HG03571 (cell line): ENCODE data around the gene ANKRD11.
"Not testable (repeated sequence)": the region's sequence is repeated elsewhere in the genome, so short reads cannot be mapped to it uniquely, and the experiment has no call there.

Experiments
- ATAC-seq: cut with Tn5 transposase; IDR thresholded peaks from one replicate; pipeline ENCODE4 v1.9.1; 2021; ENCODE audit not compliant: unreplicated experiment

The ANKRD11 gene

GRCh38 chr16:89433363-89433984, 56.9 kb downstream of the ANKRD11 start:
- ATAC-seq = not testable (repeated sequence)

- ATAC-seq = no peak
Measured at GRCh38 chr16:89431630-89432029, 58.7 kb downstream of the ANKRD11 start.

- ATAC-seq = no peak
Measured at GRCh38 chr16:89431158-89431584, 59.2 kb downstream of the ANKRD11 start.

DNA sequence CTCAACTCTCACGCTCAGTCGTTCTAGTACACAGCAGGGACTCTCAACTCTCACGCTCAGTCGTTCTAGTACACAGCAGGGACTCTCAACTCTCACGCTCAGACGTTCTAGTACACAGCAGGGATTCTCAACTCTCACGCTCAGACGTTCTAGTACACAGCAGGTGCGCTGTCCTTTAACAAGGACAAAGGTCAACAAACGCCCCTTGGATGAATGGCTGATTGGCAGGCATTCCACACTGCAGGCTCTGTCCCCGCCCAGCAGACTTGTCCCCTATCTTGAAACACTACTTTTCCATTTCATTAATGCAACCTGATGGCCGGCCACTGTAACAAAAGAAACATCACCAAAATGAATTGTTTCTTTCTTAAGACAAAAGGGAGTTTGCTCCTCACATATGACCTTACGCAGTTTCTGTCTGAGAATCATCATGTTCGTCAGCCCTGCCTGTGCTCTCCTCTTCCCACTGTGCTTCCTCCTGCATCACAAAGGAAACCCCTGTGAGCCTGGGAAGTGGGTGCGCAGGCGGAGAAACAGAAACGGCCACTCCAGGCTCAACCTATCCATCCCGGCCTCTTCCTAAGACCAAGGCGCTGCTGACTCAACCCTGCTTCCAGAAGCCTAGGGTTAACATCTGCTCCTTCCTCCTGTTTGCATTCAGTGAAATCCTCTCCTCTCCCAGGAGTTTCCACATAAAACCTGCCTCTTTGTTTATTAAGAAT, 59.8 kb downstream of the ANKRD11 start:
- ATAC-seq = no peak

GRCh38 chr16:89428605-89429004, 61.8 kb downstream of the ANKRD11 start:
- ATAC-seq = not testable (repeated sequence)

GRCh38 chr16:89426736-89427530, 63.4 kb downstream of the ANKRD11 start:
- no peak for ATAC-seq

- no peak for ATAC-seq
Measured at GRCh38 chr16:89425523-89425922, 64.8 kb downstream of the ANKRD11 start.

GRCh38 chr16:89423681-89424260, 66.6 kb downstream of the ANKRD11 start:
- no peak for ATAC-seq

DNA sequence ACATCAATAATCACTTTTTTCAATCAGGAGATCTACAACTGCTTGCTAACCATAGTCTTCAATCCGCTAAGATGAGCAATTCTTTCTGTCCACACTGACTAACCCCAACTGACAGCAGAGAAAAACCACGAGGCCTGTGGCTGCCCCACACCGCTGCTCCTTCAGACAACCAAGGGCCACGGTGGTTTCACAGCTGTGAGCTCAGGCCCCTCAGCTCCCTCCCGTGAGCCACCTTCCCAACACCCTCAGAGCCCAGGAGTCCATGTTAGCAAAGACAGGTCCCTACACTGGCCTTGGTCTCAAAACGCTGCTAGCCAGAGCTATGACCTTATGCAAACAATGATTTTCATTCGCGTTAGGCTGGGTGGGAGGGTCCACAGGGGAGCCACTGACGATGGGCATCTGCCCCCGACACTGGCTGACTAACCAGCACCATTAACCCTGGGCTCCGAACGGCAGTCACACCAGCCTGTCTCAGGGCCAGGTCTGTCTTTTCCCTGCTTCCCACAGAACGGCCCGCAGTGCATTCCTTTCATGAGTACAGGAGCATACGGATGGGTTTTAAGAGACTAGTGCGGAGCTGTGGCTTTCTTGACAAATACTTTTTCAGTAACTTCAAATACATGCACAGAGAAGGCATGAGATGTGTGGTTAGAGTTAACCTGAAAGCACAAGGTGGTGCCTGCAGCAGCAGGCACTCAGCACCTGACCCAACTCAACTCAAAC, 67.3 kb downstream of the ANKRD11 start:
- peak; percentile 59 for ATAC-seq

GRCh38 chr16:89422527-89422904, 67.8 kb downstream of the ANKRD11 start:
- ATAC-seq = peak; percentile 47

- not testable (repeated sequence) for ATAC-seq
Measured at GRCh38 chr16:89421300-89421699, 69.1 kb downstream of the ANKRD11 start.

DNA sequence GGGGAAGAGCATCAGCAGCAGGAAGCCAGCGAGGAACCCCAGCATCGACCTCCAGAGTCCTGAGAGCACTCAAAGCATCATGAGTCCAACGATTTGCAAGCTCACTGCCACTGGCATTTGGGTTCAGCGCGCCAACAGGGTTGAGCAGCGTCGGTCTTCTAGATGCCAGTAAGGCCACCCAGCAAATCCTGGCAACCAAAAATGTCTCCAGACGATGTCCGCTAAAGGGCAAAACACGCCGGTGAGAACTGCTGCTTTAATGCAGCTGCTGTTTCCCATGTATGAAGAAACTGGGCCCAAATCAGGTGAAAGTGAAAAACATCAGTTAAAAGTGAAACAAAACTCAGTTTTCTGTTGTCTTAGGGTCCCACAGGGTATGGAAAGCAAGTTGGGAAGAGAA, 70.2 kb downstream of the ANKRD11 start:
- no peak for ATAC-seq

DNA sequence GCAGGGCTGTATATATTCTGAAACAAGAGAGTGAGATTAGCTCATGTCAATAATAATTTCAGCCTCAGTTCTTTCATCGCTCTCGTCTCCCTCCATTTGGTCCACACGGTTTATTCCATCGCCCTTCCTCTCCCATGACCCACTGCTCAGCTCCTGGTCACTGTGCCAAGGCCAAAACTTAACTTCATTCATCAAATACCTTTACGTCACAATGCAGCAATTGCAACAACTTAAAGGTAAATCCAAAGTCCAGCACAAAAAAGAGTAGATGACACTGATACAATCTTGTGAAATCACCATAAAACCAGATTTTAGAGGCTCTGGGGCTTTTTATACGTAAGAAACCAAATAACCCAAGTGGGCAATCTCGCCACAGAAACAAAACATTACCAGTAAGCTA, 72.0 kb downstream of the ANKRD11 start:
- ATAC-seq = no peak

DNA sequence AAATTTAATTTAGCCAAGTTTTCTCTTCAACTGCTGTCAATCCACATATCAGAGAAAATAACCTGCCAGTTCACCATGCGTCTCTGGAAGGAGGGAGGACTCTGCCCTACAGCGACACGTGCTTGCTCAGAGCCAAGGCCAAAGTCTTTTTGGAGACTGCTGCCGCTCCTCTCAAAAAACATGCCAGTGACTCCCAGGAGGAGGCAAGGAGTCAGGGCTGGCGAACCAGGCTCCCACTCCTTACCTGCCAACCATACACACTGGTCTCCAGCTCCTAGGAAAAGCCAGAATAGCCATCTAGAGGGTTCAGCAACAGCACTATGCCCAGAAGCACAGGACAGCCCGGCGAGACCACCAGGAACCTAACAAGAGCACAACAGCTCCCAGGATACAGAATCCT, 73.0 kb downstream of the ANKRD11 start:
- ATAC-seq = no peak

DNA sequence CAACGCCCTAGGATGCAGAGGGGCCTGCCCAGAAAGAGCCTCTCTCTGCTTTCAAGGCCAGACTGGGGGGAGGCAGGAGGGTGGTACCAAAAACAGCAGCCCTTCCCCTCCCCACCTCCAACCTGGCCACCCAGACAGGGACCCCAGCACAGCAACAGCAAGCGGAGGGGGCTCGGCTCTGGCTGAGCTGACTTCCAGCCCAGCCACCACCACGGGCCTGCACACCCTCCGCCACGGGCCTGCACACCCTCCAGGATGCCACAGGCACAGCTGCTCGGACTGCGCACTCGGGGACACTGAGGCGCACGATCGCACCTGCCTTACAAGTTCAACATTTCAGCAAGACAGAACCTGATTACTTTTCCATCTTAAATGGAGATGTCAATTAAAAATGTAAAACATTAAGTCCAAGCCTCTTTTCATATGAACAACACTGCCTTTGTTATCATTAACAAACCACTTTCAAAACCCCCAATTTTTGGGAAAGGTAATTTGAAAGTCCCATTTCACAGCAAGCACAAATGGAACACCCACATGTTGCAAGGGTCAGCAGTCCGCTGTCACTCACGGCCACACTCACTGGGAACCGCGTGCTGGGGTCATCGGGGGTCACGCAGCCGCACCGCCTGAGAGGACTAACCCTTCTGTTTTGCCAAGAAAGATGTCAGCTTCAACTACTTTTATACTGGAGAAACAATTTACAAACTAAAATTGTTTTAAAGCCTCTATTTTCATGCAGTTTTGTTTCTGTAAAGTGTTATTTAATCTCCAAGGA, 76.4 kb downstream of the ANKRD11 start:
- ATAC-seq = no peak

DNA sequence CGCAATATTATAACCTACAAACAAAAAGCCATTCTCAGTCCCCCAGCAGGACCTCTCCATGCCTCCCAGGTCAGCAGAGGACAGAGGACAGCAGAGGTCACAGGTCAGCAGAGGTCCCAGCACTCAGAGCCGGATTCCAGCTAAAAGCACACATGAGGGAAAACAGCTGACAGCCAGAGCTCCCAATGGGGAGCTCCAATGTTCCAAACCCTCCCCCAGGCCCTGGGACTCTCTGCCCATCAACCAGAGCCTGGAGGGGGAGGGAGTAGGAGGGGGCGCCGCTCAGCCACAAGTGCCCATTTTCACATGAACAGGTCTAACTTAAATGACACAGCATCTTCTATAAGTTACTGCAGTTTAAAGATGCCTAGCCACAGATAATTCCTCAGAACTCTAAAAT, 77.5 kb downstream of the ANKRD11 start:
- no peak for ATAC-seq

DNA sequence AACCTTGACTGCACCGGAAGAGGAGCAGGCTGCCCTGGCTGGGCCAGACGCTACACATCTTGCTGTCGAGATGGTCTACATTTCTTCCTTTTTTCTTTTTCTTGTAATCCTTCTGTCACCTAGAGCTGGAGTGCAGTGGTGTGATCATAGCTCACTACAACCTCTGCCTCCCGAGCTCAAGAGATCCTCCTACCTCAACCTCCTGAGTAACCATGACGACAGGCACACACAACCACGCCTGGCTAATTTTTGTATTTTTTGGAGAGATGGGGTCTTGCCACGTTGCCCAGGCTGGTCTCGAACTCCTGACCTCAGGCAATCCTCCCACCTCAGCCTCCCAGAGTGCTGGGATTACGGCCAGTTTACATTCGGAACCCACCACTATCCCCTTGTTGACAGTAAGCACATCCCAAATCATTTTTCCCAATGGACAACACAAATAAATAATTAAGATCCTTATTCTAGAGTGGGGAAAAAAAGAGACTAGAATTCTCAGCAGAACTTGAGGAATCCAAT, 79.0 kb downstream of the ANKRD11 start:
- ATAC-seq = no peak

- ATAC-seq = no peak
Measured at GRCh38 chr16:89410794-89411309, 79.5 kb downstream of the ANKRD11 start.

DNA sequence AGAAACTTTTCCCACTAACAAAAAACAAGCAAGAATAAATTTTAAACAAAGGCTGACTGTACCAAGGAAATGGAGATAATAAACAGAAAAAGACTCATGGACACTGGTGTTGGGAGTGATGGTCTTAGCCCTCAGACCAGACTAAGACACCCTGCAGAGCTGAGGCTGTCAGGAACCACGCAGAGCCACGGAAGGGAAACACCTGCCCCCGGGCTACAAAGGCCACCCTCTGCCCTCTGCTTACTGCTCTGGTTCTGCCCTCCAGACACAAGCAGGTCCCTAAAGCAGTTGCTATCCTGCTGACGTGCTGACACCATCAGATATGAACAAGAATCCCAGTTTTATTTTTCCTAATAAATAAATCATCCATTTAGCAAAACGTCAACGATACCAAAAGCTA, 80.0 kb downstream of the ANKRD11 start:
- no peak for ATAC-seq
